ENCODE data around the gene PARD3B.
"Not testable (repeated sequence)": the region's sequence is repeated elsewhere in the genome, so short reads cannot be mapped to it uniquely, and the experiment has no call there.

Gene PARD3B

DNA sequence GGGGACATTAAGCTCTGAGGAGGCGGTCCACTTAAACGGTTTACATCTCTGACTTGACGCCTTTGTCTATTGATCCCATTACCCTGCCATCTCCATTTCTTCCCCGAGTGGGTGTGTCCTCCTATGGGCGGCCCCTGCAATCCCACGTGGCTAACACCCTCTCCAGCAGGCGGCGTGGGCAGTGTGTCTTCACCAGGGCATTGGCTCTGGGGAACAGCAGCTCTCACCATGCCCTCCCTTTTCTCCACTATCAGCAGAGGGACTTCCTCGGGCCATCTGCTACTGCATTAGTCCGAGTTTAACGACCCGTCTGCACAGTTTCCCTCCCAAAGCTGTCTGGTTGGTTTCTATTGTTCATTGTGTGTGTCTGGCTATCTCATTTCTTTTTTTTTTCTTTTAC lies 625.1 kb downstream of the PARD3B start:
- DNase-seq: no peak

- no peak for DNase-seq
Observed at GRCh38 chr2:205171261-205171940, 626.1 kb downstream of the PARD3B start.

DNA sequence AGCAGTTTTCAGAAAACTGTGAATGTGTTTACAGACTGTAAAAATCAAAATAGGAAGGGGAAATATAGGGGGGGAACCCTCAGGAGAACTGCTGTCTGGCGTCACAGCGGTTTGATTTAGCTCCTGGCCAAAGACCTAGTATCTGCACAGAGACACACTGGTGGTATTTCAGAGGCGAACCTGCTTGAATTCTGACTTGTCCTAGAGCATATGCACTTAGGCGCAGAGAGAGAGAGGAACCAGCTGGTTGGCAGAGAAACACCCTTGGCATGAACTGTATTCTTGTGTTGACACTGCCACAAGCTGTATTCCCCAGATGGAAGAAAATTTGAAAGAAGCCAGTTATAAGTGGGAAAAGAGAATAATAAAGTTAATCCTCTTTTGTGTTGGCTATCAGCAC lies 630.6 kb downstream of the PARD3B start:
- peak; percentile 39 for DNase-seq

- no peak for DNase-seq
Observed at GRCh38 chr2:205176546-205176945, 631.3 kb downstream of the PARD3B start.

- DNase-seq: no peak
Observed at GRCh38 chr2:205177546-205177945, 632.3 kb downstream of the PARD3B start.

- no peak for DNase-seq
Observed at GRCh38 chr2:205180730-205181129, 635.5 kb downstream of the PARD3B start.

- DNase-seq: no peak
Observed at GRCh38 chr2:205187731-205188130, 642.5 kb downstream of the PARD3B start.

DNA sequence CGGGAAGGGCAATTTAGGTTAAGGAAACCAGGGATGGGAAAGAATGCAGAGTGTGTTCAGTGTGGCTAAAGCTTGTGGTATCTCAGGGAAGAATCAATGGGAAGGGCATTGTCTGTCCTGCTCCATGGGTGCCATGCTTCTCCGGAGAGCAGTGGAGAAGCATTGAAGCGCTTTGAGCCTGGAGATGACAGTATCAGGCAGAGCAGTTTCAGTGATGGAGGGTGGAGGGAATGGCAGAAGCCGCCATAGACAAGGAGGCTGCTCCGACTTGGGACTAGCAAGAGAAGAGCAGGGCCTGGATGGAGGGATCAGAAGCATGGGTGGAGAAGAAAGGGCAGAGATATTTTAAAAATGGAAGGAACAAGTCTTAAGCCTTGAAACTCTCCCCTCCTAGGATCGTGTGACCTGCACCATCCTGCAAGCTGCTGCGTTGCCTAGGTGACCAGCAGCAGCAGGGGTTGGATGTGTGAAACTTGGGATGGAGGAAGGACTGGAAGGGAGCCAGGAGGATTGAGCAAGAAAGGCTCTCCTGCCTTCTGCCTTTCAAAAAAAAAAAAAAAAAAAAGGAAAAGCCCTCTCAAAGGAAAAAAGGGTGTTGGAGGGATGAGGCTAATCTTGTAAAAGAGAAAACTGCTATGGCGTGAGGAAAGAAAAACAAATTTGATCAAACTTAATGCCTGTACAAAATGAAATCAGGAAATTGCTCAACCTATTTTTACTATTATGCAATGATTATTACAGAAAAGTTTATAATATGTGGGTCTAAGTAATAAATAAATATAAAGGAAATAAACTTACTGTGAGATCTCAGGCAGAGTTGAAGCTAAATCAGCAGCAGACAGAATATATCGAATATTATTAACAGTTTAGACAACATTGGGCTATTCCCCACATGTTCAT lies 643.2 kb downstream of the PARD3B start:
- peak; percentile 13 for DNase-seq

DNA sequence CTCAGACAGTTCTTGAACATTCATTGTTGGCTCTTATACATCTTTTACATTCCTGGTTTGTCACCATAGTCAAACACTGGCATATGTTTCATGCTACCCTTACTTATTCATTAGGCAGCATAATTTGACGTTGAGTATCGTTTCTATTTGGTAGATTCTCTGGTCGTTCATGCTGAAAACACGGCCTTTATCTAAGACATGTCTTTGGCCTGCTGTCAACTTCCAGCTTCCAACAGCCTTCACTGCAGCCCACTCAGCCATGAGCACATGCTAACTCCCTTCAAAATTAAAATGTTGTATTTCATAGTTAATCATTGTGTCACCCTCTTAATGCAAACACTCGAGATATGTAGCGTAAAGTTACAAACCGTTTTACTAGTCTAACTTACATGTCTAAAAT lies 644.0 kb downstream of the PARD3B start:
- DNase-seq: peak; percentile 36

- DNase-seq: no peak
Observed at GRCh38 chr2:205190528-205190927, 645.3 kb downstream of the PARD3B start.

DNA sequence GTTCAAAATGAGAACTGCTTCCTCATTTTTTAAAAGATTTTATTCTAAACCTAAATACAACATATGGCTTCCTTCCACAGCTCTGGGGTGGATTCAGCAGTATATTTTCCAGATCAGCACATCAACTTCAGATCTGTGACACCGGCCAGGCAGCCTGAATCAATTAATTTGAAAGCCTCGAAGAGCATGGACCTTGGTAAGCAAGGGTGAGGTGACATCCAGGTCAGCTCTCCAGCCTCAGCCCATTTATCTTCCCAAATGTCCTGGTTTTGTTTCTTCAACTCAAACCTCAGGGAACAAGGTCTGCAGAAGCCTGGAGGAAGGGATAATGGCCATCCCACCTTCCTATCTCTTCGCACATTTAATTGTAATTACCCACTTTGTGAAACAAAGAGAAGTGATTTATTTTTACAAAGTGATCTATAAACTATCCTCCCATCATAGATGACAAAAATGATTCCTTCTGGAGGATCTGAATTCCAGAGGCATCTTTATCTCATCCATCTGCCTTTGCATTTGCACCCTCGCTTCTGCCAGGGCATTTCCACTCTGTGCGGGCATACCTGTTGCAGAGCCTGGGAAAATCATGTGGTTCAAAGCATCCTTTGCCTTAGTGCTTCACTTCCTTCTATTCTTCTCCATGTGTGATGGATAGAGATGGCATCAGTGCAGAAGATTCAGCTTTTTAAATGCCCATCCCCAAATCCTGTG lies 648.0 kb downstream of the PARD3B start:
- no peak for DNase-seq

DNA sequence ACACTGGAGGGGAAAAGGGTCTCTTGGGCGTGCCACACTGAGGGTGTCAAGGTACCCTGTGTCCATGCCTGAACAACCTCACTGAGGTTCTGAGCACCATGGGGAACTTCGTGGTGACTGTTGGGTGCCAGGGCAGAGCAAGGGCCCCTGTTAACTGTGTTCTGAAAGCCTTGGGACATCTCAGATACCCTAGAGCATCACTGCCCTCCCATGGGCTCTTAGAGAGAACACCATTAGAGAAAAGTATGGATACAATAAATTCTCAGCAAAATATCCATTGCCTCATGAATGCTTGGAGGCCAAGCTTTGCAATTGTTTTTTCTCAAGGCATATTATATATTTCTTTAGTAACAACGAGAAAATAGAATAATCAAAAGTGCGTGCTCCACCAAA lies 648.6 kb downstream of the PARD3B start:
- DNase-seq: no peak

DNA sequence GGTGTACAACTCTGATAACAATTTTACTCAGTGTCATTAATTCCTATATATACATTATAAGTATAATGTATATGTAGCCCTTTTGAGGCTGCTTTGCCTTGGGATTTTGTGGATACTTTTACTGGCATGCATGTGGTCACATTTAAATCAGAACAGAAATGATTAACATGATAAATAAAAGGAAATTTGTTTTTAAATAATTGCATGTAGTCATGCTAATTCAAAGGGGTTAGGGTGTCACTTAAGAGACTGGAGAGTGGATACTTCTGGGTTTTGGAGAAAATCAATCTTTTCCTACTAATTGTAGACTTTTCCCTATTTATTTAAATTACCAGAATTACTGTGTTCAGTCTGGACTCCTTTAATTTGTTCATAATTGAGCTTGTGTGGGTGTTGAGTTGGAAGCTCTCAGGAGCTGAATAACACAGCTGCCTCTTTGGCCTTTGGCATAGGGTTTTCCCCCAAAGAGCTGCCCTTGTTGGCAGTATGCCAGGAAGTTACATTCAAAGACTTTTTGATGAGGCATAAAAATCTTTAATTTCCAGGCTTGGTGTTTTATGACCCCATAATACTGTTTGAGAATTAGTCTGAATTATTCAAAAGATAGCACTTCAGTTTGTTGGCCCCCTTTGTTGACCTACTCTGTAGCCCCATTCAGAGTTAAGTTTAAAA lies 652.3 kb downstream of the PARD3B start:
- DNase-seq: no peak

DNA sequence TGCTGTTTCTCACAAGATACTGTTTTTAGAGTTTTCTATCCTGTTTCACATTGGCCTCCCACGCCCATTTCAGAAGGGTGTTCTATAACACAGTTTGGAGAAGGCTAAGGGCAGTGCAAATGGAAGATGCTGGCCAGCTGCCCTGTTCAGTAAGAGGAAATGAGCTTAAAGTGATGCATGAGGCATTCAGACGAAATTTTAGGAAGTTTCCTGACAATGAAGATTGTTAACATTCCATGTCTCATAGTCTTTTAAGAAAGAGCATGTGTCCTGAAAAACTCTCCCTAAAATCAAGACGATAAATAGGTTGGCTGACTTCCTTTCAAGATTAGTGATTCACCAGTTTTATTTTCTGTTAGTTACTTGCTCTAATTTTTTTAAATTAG lies 652.9 kb downstream of the PARD3B start:
- DNase-seq: no peak

GRCh38 chr2:205199165-205199850 lies 654.0 kb downstream of the PARD3B start:
- DNase-seq: no peak

- no peak for DNase-seq
Observed at GRCh38 chr2:205210494-205210893, 665.2 kb downstream of the PARD3B start.

GRCh38 chr2:205212357-205212756 lies 667.1 kb downstream of the PARD3B start:
- DNase-seq: no peak

DNA sequence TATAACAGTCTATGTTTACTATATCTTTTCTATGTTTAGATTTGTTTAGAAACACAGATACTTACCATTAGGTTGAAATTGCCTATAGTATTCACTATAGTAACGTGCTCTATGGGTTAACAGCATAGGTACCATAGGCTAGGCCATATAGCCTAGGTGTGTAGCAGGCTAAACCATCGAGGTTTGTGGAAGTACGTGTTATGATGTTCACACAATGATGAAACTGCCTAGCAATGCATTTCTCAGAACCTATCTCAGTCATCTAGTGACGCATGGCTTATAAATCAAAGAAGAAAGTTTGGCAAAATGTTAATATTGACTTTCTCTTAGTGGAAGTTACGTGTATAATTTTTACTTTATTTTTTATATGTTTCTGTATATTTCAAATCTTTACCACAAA lies 670.8 kb downstream of the PARD3B start:
- DNase-seq: no peak

- DNase-seq: no peak
Observed at GRCh38 chr2:205216580-205216979, 671.3 kb downstream of the PARD3B start.

GRCh38 chr2:205217004-205217403 lies 671.7 kb downstream of the PARD3B start:
- no peak for DNase-seq

DNA sequence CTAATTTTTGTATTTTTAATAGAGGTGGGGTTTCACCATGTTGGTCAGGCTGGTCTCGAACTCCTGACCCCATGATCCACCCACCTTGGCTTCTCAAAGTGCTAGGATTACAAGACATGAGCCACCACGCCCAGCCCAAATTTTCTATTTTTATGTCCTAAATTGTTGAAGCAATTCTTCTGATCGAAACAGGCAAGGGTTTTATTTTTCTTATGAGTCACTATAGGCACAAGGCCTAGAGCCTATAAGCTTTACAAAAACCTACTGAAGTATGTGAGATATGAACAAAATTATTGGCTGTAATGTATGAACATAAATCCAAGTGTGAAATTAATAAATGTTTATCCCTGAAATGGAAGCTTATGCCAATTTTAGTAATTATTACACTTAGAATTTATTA lies 672.8 kb downstream of the PARD3B start:
- DNase-seq: no peak

GRCh38 chr2:205218816-205219215 lies 673.5 kb downstream of the PARD3B start:
- not testable (repeated sequence) for DNase-seq

GRCh38 chr2:205220559-205220958 lies 675.3 kb downstream of the PARD3B start:
- no peak for DNase-seq

All from NCI-H1694 treated with DMSO at 0.1 percent for 48 hours (cell line).